HG02938 (cell line): ENCODE results near the gene PTPRN2.

Experiments
- ATAC-seq: cut with Tn5 transposase; IDR thresholded peaks from one replicate; pipeline ENCODE4 v1.9.1; 2021; ENCODE audit warnings: mild to moderate bottlenecking, moderate library complexity; ENCODE audit not compliant: unreplicated experiment

PTPRN2 gene

GRCh38 chr7:157723205-157723604, 864.4 kb downstream of the PTPRN2 start:
- no peak for ATAC-seq

GRCh38 chr7:157722137-157723060, 865.2 kb downstream of the PTPRN2 start:
- no peak for ATAC-seq

- ATAC-seq = no peak
Observed at GRCh38 chr7:157721468-157722136, 866.0 kb downstream of the PTPRN2 start.

GRCh38 chr7:157719705-157720655, 867.6 kb downstream of the PTPRN2 start:
- no peak for ATAC-seq

- ATAC-seq = no peak
Observed at GRCh38 chr7:157719008-157719682, 868.5 kb downstream of the PTPRN2 start.

- ATAC-seq = no peak
Observed at GRCh38 chr7:157718303-157719007, 869.2 kb downstream of the PTPRN2 start.

- ATAC-seq = no peak
Observed at GRCh38 chr7:157717211-157718174, 870.1 kb downstream of the PTPRN2 start.

GRCh38 chr7:157715938-157716280, 871.7 kb downstream of the PTPRN2 start:
- no peak for ATAC-seq

- no peak for ATAC-seq
Observed at GRCh38 chr7:157715071-157715937, 872.3 kb downstream of the PTPRN2 start.

GRCh38 chr7:157714166-157715070, 873.2 kb downstream of the PTPRN2 start:
- ATAC-seq = no peak

- ATAC-seq = no peak
Observed at GRCh38 chr7:157713591-157713990, 874.0 kb downstream of the PTPRN2 start.

- ATAC-seq = no peak
Observed at GRCh38 chr7:157712666-157713235, 874.9 kb downstream of the PTPRN2 start.

GRCh38 chr7:157711353-157711888, 876.2 kb downstream of the PTPRN2 start:
- ATAC-seq = no peak

GRCh38 chr7:157710396-157710795, 877.2 kb downstream of the PTPRN2 start:
- no peak for ATAC-seq

GRCh38 chr7:157709531-157710251, 877.9 kb downstream of the PTPRN2 start:
- ATAC-seq = no peak

GRCh38 chr7:157708919-157709295, 878.7 kb downstream of the PTPRN2 start:
- ATAC-seq = no peak
